Upper lobe of left lung (tissue), 6 donors: ENCODE results near the gene PTPRS. TPM values are rescaled to one million over a fixed set of nuclear protein-coding genes. Genes with fewer than 3 reads are reported as not detected.

ENCODE experiments used
- ATAC-seq, 2 donors: fragments of 200-7000 bp; cut with Tn5 transposase; one replicate each; pipeline ENCODE4 v1.9.1; 2022; ENCODE audit warnings: mild to moderate bottlenecking in 2 of 2, moderate library complexity in 2 of 2; ENCODE audit not compliant: low FRiP score in 2 of 2
- DNase-seq, 2 donors: peaks; one replicate each; pipeline ENCODE4 v3.0.0-alpha.2; 2019 to 2020
- H3K27ac ChIP-seq, 4 donors: fragments of 200-600 bp; sonication (generic); one replicate each; pipeline ENCODE4 v1.5.1; 2016 to 2019
- H3K27me3 ChIP-seq, 4 donors: fragments of 200-600 bp; sonication (generic); one replicate each; pipeline ENCODE4 v1.5.1; 2017 to 2019
- H3K36me3 ChIP-seq, 4 donors: fragments of 200-600 bp; sonication (generic); one replicate each; pipeline ENCODE4 v1.5.1; 2016 to 2019
- H3K4me1 ChIP-seq, 4 donors: fragments of 200-600 bp; sonication (generic); one replicate each; pipeline ENCODE4 v1.5.1; 2018 to 2019
- H3K4me3 ChIP-seq, 4 donors: fragments of 200-600 bp; sonication (generic); one replicate each; pipeline ENCODE4 v1.5.1; 2017 to 2019; ENCODE audit warnings: mild to moderate bottlenecking in 2 of 4, moderate library complexity in 1 of 4
- H3K9me3 ChIP-seq, 4 donors: fragments of 200-600 bp; sonication (generic); one replicate each; pipeline ENCODE4 v1.5.1; 2018 to 2019
- EP300 ChIP-seq, 4 donors: sonication (generic); formaldehyde crosslinking; IDR thresholded peaks; one replicate each; pipeline ENCODE4 v1.5.1; 2017; ENCODE audit warnings: antibody characterized with exemption in 4 of 4, control low read depth in 2 of 4
- POLR2A ChIP-seq, 4 donors: fragments of 450-650 bp; IDR thresholded peaks; one replicate each; pipeline ENCODE4 v1.5.1; 2016 to 2017; ENCODE audit warnings: antibody characterized with exemption in 4 of 4, mild to moderate bottlenecking in 2 of 4
- POLR2AphosphoS5 ChIP-seq, 2 donors: sonication (generic); formaldehyde crosslinking; IDR thresholded peaks; one replicate each; pipeline ENCODE4 v1.5.1; 2017; ENCODE audit warnings: antibody characterized with exemption in 2 of 2
- WGBS, 2 donors: methylation state at CpG; one replicate each; pipeline ENCODE4 v1.1.5; 2017 to 2018; 5-methylcytosine and 5-hydroxymethylcytosine counted together
- total RNA-seq, 6 donors: library from RNA; depleted of rRNA in 4 of 6; stranded (reverse); fragments of >200 nt in 4 of 6; gene quantifications; one replicate each; pipeline versions ENCODE4 v1.1.0 to v1.2.1, GENCODE V29; 2016 to 2021
- TF ChIP-seq, protein P1 (sequence below), 6 experiments: fragments of 450-650 bp in 4 of 6; fragments of 200-600 bp in 2 of 6; sonication (generic) in 2 of 6; IDR thresholded peaks; one replicate each; pipeline ENCODE4 v1.5.1; 2016 to 2019; ENCODE audit warnings: antibody characterized with exemption in 6 of 6
- donor health status: DM: no; HTN: no; CAD: no; lungs with moderate emphysema.
- donor health status: DM: no; HTN: yes; CAD: no; lungs with severe emphysema.

The PTPRS gene
- total RNA-seq, 6 donors from 2014 or later, result 85.6 to 325 (median 146) TPM

GRCh38 chr19:5316138-5316537 is 24.5 kb downstream of the PTPRS start:
- Histone ChIP-seq H3K36me3 (no peaks in the 10 kb centered on the region), H3K27me3 (no peaks in the 10 kb centered on the region), H3K27ac (no peak overlapping the region), H3K4me1 (peaks cover 0 to 5% (median 0%) of the 10 kb centered on the region in 4 donors), H3K9me3 (no peaks in the 10 kb centered on the region), H3K4me3 (no peak overlapping the region)
- WGBS, 2 donors, result 89 to 95% methylated on average over 9 of the region's 9 CpGs
- ATAC-seq (no peak), DNase-seq (no peak)
- TF ChIP-seq POLR2A (IDR thresholded peaks at IDR 0.05) (no peak), POLR2AphosphoS5 (IDR thresholded peaks at IDR 0.05) (no peak), EP300 (IDR thresholded peaks at IDR 0.05) (no peak)
- TF ChIP-seq, protein P1, sequence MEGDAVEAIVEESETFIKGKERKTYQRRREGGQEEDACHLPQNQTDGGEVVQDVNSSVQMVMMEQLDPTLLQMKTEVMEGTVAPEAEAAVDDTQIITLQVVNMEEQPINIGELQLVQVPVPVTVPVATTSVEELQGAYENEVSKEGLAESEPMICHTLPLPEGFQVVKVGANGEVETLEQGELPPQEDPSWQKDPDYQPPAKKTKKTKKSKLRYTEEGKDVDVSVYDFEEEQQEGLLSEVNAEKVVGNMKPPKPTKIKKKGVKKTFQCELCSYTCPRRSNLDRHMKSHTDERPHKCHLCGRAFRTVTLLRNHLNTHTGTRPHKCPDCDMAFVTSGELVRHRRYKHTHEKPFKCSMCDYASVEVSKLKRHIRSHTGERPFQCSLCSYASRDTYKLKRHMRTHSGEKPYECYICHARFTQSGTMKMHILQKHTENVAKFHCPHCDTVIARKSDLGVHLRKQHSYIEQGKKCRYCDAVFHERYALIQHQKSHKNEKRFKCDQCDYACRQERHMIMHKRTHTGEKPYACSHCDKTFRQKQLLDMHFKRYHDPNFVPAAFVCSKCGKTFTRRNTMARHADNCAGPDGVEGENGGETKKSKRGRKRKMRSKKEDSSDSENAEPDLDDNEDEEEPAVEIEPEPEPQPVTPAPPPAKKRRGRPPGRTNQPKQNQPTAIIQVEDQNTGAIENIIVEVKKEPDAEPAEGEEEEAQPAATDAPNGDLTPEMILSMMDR (IDR thresholded peaks at IDR 0.05), result no peak

- Histone ChIP-seq H3K36me3 (no peaks in the 10 kb centered on the region), H3K9me3 (no peaks in the 10 kb centered on the region), H3K27ac (no peak overlapping the region), H3K4me3 (no peak overlapping the region), H3K4me1 (peaks cover 0 to 5% (median 0%) of the 10 kb centered on the region in 4 donors), H3K27me3 (no peaks in the 10 kb centered on the region)
- WGBS, 2 donors, result 85 to 88% methylated on average over 4 of the region's 4 CpGs
- DNase-seq, result no peak
- no peak for ATAC-seq
- TF ChIP-seq, protein P1 (IDR thresholded peaks at IDR 0.05), result no peak
- TF ChIP-seq POLR2A (IDR thresholded peaks at IDR 0.05) (no peak), EP300 (IDR thresholded peaks at IDR 0.05) (no peak), POLR2AphosphoS5 (IDR thresholded peaks at IDR 0.05) (no peak)
Observed at GRCh38 chr19:5314907-5315298, 25.7 kb downstream of the PTPRS start.

- H3K4me3 ChIP-seq, result no peak overlapping the region
- no peaks in the 10 kb centered on the region for H3K9me3 ChIP-seq
- TF ChIP-seq, protein P1 (IDR thresholded peaks at IDR 0.05), result no peak
- no peak for TF ChIP-seq POLR2A (IDR thresholded peaks at IDR 0.05)
- TF ChIP-seq EP300 (IDR thresholded peaks at IDR 0.05), result no peak
- no peak for TF ChIP-seq POLR2AphosphoS5 (IDR thresholded peaks at IDR 0.05)
- no peaks in the 10 kb centered on the region for H3K27me3 ChIP-seq
- H3K27ac ChIP-seq, result no peak overlapping the region
- H3K4me1 ChIP-seq, result peaks cover 0 to 5% (median 0%) of the 10 kb centered on the region in 4 donors
- WGBS, 2 donors, result 85 to 88% methylated on average over 7 of the region's 7 CpGs
- no peak for DNase-seq
- no peak for ATAC-seq
- no peaks in the 10 kb centered on the region for H3K36me3 ChIP-seq
Observed at GRCh38 chr19:5314012-5314906, 26.4 kb downstream of the PTPRS start.

GRCh38 chr19:5313307-5313706 is 27.3 kb downstream of the PTPRS start:
- Histone ChIP-seq H3K4me3 (no peak overlapping the region), H3K36me3 (no peaks in the 10 kb centered on the region), H3K27ac (no peak overlapping the region), H3K9me3 (no peaks in the 10 kb centered on the region), H3K27me3 (no peaks in the 10 kb centered on the region), H3K4me1 (peaks cover 0 to 8% (median 3%) of the 10 kb centered on the region in 4 donors)
- TF ChIP-seq EP300 (IDR thresholded peaks at IDR 0.05), result no peak
- TF ChIP-seq, protein P1 (IDR thresholded peaks at IDR 0.05), result no peak
- TF ChIP-seq POLR2A (IDR thresholded peaks at IDR 0.05), result no peak
- no peak for TF ChIP-seq POLR2AphosphoS5 (IDR thresholded peaks at IDR 0.05)
- 3 to 21% methylated on average over 6 to 17 of the region's 17 CpGs for WGBS, 2 donors
- ATAC-seq (no peak), DNase-seq (no peak)
